ENCODE results near the gene CHD9NB. TPM values are rescaled to one million over a fixed set of nuclear protein-coding genes. Genes with fewer than 3 reads are reported as not detected.

Gene CHD9NB
- total RNA-seq, 2 donors from 2014 or later = 3.1 to 12.5 TPM

DNA sequence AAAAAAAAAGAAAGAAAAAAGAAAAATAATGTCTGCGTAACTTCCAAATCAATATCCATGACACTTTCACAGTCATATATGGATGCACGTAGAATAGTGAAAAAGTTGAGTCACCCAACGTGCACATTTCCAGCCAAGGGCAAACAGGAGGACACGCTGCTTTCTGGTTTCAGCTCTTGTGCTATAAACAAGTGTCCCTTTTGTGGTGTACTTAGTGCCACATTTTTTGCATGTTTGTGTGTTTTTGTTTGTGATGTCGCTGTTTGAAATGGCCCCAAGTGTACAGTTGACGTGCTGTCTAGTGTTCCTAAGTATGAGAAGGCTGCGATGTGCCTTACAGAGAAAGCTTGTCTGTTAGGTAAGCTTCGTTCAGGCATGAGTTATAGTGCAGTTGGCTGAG lies 5.0 kb upstream of the CHD9NB start:
- H3K27ac ChIP-seq = no peak overlapping the region
- DNase-seq (no peak), ATAC-seq (no peak)
- TF ChIP-seq, protein P1, sequence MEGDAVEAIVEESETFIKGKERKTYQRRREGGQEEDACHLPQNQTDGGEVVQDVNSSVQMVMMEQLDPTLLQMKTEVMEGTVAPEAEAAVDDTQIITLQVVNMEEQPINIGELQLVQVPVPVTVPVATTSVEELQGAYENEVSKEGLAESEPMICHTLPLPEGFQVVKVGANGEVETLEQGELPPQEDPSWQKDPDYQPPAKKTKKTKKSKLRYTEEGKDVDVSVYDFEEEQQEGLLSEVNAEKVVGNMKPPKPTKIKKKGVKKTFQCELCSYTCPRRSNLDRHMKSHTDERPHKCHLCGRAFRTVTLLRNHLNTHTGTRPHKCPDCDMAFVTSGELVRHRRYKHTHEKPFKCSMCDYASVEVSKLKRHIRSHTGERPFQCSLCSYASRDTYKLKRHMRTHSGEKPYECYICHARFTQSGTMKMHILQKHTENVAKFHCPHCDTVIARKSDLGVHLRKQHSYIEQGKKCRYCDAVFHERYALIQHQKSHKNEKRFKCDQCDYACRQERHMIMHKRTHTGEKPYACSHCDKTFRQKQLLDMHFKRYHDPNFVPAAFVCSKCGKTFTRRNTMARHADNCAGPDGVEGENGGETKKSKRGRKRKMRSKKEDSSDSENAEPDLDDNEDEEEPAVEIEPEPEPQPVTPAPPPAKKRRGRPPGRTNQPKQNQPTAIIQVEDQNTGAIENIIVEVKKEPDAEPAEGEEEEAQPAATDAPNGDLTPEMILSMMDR (IDR thresholded peaks at IDR 0.05) = no peak
- no peak for TF ChIP-seq POLR2A (IDR thresholded peaks at IDR 0.05)
- WGBS, 2 donors = 84 to 92% methylated on average over 8 of the region's 8 CpGs
- H3K27me3 ChIP-seq = no peaks in the 10 kb centered on the region
- H3K4me1 ChIP-seq = peaks cover 32% of the 10 kb centered on the region
- H3K4me3 ChIP-seq = no peak overlapping the region
- H3K9me3 ChIP-seq = no peaks in the 10 kb centered on the region
- intact Hi-C loops (cut with DNase I) = no loop called here
- H3K36me3 ChIP-seq (replicated peaks in 1 of 2; ENCODE audit: insufficient read depth in 1 of 2, low read depth in 2 of 2) = no peaks in the 10 kb centered on the region

DNA sequence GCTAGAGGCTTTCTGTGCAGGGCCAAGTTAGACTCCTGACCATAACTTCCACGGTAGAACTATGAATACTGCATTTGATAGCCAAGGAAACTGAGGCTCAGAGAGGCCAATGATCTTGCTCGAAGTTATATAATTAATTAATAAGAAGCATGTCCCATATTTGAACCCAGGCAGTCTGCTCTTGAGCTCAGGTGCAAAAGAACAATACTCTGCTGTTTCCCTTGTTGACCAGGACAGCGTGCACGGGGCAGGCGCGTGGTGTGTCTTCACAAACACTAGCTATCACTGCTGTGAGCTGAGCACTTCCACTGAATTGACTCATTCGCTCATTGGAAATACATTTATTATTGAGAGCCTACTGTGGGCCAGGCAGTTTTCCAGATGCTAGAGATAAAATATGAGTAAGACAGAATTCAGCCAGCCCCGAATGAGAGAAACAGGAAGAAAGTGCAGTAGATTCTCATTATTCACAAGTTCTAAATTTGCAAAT lies 3.7 kb upstream of the CHD9NB start:
- no peaks in the 10 kb centered on the region for H3K27me3 ChIP-seq
- peaks cover 34% of the 10 kb centered on the region for H3K4me1 ChIP-seq
- intact Hi-C loops (cut with DNase I) = no loop called here
- TF ChIP-seq POLR2A (IDR thresholded peaks at IDR 0.05) = no peak
- TF ChIP-seq, protein P1 (IDR thresholded peaks at IDR 0.05) = no peak
- 80 to 83% methylated on average over 8 of the region's 8 CpGs for WGBS, 2 donors
- H3K36me3 ChIP-seq (replicated peaks in 1 of 2; ENCODE audit: insufficient read depth in 1 of 2, low read depth in 2 of 2) = no peaks in the 10 kb centered on the region
- ATAC-seq (no peak), DNase-seq (no peak)
- H3K4me3 ChIP-seq = no peak overlapping the region
- H3K27ac ChIP-seq = peak overlapping the region in 2 of 4 donors; percentile 77 to 90
- no peaks in the 10 kb centered on the region for H3K9me3 ChIP-seq

- peaks cover 34% of the 10 kb centered on the region for H3K4me1 ChIP-seq
- no peaks in the 10 kb centered on the region for H3K9me3 ChIP-seq
- H3K27ac ChIP-seq = peak overlapping the region; percentile 71 to 90 (median 79)
- no peak for TF ChIP-seq POLR2A (IDR thresholded peaks at IDR 0.05)
- TF ChIP-seq, protein P1 (IDR thresholded peaks at IDR 0.05) = no peak
- H3K4me3 ChIP-seq = peak overlapping the region in 1 of 2 donors; percentile 89
- DNase-seq (peak in 1 of 4 donors; percentile 31), ATAC-seq (no peak)
- 45 to 53% methylated on average over 10 of the region's 10 CpGs for WGBS, 2 donors
- intact Hi-C loops (cut with DNase I) = no loop called here
- no peaks in the 10 kb centered on the region for H3K36me3 ChIP-seq (replicated peaks in 1 of 2; ENCODE audit: insufficient read depth in 1 of 2, low read depth in 2 of 2)
- no peaks in the 10 kb centered on the region for H3K27me3 ChIP-seq
Measured at GRCh38 chr16:53055541-53056391, 3.1 kb upstream of the CHD9NB start.

DNA sequence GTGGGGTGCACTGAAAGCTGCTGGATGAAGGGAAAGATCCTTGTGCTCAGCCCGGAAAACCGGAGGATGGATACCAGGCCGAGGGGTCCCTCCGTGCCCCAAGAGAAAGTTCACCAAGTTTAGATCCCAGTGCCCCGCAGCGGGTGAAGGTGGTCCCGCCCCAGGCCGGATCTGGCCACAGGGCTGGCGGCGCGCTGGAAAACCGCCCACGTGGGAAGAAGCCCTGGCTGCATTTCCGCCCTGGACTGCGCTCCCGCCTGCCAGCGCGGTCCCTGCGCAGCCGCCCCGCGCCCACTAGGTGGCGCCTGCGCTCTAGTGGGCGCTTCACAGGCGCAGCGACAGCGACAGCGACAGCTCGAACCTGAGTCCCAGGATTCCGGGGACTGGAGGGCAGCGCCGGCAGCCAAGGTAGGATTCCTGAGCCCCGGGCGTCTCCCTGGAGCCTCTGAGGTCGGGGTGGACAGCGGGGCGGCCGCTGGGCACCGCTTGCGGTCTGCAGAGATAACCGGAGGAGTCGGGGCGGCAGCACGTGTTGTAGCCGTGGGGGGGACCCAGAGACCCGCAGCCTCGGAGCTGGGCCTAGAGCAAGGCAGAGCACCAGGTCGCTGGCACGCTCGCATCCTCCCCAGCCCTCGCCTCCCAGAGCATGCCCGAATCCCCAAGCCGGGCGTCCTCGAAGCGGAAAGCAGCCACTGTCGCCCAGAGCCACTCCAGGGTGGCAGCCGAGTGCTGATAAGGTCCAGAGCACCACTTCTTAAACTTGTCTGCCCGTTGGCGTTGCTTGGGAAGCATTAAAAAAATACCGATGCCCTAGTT lies 2.2 kb upstream of the CHD9NB start, which contains the start of gene CHD9:
TSS of gene CHD9 (plus strand) at position 322 of the 816 bp plus-strand sequence. CDS start 101,099 bp downstream, outside the sequence.
- 0 to 1% methylated on average over 5 to 54 of the region's 62 CpGs for WGBS, 2 donors
- ATAC-seq (peak; percentile 94), DNase-seq (peak; percentile 86 to 90 (median 87))
- Histone ChIP-seq H3K27ac (peak within 1 kb of the TSS; percentile 71 to 90 (median 79)), H3K36me3 (replicated peaks in 1 of 2; ENCODE audit: insufficient read depth in 1 of 2, low read depth in 2 of 2) (no peaks in the 10 kb centered on the region), H3K9me3 (no peaks in the 10 kb centered on the region), H3K4me3 (peak within 1 kb of the TSS; percentile 0 to 89), H3K27me3 (no peaks in the 10 kb centered on the region), H3K4me1 (peaks cover 34% of the 10 kb centered on the region)
- TF ChIP-seq POLR2A (IDR thresholded peaks at IDR 0.05) = peak; percentile 29 to 67 (median 52)
- TF ChIP-seq, protein P1 (IDR thresholded peaks at IDR 0.05) = peak; percentile 99
- intact Hi-C loops (cut with DNase I) = no loop called here

All from body of pancreas (tissue), 4 donors.